Suppressor macrophage treated with lipopolysaccharide for 1 hour (primary cell): Measurements from ENCODE around the gene FBXO36.

Experiments
- DNase-seq, 3 donors: peaks; one replicate each; pipeline ENCODE4 v3.0.0-alpha.2; 2020 to 2022

The FBXO36 gene

GRCh38 chr2:229974266-229974665 lies 52.0 kb downstream of the FBXO36 start:
- no peak for DNase-seq

DNA sequence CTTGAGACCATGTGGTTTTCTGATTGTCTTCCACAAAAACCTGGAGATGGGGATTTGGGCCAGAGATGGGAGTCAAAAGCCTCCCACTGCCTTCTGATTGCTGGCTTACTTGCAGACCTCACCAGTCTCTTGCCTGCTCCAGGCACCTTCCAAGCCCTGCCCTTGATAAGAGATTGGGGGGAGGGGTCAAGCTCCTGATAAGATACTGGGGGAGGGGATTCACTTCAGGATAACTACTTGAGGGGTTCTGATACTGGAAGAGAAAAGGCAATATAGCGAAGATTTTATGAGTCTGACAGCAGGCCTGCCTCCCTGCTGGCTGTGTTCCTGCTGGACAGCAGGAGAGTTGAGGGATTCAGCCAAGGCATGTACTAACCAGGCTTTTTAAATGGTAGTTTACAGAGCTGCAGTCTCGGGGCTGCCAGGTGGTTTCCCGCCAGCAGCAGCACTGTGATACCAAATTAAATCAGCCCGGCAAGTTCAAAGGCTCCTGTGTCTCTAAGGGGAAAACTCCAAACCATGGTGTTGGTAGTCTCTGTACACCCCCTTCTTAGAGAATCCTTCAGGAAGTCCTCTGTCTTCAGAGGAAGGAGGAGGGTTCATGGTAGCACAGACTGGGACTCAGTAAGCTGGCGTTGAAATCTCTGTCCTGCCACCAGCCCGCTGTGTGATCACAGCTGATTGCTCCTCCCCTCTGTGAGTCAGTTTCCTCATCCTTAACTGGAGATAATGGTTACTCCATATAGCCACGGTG lies 58.3 kb downstream of the FBXO36 start:
- DNase-seq = peak in 2 of 3 donors; percentile 30 to 40

- DNase-seq = peak; percentile 27 to 43 (median 40)
Observed at GRCh38 chr2:229993236-229993635, 70.9 kb downstream of the FBXO36 start.

- no peak for DNase-seq
Observed at GRCh38 chr2:229996320-229996719, 74.0 kb downstream of the FBXO36 start.

DNA sequence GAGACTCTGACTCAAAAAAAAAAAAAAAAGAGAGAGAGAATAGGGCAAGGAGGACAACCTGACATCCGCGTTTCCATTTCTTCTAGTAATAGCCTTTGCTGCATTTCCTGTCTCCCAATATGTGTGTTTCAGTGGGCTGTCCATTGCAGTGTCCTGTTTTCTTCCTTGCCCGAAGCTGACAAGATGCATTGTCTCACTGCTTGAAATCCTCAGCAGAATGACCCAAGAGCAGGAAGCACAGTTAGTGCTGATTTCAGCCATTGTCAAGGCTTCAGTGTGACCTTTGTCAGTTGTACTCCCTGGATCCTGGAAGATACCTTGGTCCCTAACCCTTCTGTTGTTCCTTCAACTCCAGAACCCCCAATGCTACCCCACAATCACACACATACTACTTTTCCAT lies 75.3 kb downstream of the FBXO36 start:
- DNase-seq = no peak

- peak in 1 of 3 donors; percentile 9 for DNase-seq
Observed at GRCh38 chr2:230000118-230000841, 78.0 kb downstream of the FBXO36 start.

GRCh38 chr2:230007931-230008707 lies 85.8 kb downstream of the FBXO36 start:
- peak; percentile 86 to 89 (median 89) for DNase-seq

DNA sequence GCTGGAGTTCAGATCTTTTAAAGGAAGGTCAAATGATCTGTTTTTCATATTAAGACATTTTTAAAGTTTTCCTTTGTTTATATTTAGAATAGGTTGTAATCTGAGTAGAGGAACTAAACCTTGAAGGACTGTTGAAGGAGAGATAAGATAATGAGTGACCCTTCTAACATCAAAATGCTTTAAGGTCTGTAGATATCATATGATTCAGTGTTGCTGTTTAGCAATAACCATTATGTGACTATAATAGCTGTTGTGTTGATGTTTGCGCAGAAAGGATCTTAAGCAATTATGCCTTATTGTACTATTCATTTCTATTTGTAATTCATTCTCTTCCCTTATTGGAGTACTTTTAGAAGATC lies 86.4 kb downstream of the FBXO36 start:
- DNase-seq = peak in 2 of 3 donors; percentile 11 to 20

GRCh38 chr2:230010501-230010900 lies 88.2 kb downstream of the FBXO36 start:
- DNase-seq = no peak

GRCh38 chr2:230011617-230012016 lies 89.3 kb downstream of the FBXO36 start:
- no peak for DNase-seq

DNA sequence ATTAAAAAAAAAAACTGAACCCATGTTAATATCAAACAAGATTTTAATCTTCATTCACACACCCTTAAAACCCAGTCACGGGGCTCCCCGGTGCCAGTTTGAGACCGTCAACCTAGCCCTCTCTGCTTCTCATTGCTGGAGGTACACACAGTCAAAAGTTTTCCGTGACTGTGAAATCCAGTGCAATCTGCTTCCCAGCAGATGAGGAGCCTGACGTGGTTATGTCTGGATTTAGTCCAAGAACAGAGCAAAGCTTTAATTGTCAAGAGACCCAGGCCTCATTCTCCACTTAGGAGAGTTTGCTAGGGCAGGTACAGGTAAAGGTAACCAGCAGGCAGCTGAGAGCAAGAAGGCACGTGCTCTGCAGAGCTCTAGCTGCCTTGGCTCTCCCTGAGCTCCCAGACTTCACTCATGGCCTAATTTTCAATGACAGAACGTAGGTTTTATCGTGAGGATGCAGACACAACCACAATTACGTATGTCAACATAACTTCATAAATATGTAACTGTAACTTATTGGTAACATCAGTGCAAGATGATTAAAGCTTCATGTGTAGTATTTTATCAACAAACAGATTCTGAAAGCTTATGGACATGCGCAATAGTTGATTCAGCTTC lies 90.1 kb downstream of the FBXO36 start:
- no peak for DNase-seq

DNA sequence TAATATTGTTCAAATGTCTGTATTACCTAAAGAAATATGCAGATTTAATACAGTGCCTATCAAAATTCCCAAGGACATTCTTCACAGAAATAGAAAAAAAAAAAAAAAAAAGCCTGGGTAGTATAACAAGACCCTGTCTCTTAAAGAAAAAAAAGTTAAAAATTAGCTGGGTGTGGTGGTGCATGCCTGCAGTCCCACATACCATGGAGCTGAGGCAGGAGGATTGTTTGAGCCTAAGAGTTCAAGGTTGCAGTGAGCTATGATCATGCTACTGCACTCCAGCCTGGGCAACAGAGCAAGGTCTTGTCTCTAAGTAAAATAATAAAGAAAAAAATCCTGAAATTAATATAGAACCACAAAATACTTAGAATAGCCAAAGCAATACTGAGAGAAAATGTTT lies 94.5 kb downstream of the FBXO36 start:
- DNase-seq = no peak

DNA sequence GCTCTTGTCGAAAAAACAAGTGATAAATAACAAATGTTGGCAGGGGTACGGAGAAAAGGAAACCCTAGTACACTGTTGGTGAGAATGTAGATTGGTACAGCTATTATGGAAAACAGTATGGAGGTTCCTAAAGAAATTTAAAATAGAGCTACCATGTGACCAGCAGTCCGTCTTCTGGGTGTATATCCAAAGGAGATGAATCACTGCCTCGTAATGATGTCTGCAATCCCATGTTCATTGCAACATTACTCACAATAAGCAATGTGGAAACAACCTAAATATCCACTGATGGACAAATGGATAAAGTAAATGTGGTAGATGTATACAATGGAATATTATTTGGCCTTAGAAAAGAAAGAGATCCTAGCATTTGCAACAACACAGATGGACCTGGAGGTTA lies 95.8 kb downstream of the FBXO36 start:
- DNase-seq = peak; percentile 58 to 80 (median 79)

GRCh38 chr2:230019742-230020141 lies 97.4 kb downstream of the FBXO36 start:
- no peak for DNase-seq

GRCh38 chr2:230023313-230023712 lies 101.0 kb downstream of the FBXO36 start:
- no peak for DNase-seq

DNA sequence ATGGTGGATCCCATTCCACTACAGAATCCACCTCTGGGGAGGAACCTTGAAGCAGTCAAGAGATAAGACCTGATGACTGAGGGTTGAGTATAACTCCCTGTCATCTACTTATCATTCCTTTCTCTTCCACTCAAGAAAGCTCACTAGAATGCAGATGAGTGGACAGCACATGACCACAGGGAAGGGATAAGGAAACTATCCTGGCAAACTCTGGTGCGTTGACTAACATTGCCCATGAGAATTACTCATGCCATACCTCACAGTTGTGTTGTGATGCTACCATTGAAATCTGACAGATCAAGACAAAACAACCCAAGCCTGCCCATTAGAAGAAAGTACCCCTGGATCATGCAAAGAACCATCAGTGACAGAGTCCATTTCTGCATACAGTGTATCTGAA lies 119.9 kb downstream of the FBXO36 start:
- DNase-seq = peak; percentile 13 to 55 (median 18)

- DNase-seq = no peak
Observed at GRCh38 chr2:230043025-230043424, 120.7 kb downstream of the FBXO36 start.

GRCh38 chr2:230043461-230043860 lies 121.2 kb downstream of the FBXO36 start:
- no peak for DNase-seq

DNA sequence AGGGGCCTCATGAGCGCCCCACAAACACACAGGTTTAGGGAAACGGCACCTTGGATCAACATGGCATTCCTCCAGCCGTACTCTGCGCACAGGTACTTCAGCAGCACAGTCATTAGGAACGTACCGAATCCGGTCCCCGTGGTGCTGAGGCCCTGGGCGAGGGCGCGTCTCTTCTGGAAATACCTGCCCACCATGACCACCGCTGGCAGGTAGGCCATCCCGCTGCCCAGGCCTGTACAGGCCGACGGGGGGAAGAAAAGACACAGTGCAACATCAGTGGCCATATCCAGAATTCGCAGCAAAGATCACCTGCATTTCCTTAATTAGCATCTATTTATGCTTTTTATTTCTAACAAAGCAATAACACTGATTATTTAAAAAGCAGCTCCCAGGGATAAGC lies 124.2 kb downstream of the FBXO36 start:
- DNase-seq = no peak

GRCh38 chr2:230048010-230048671 lies 125.8 kb downstream of the FBXO36 start:
- DNase-seq = no peak

- DNase-seq = no peak
Observed at GRCh38 chr2:230050136-230050535, 127.8 kb downstream of the FBXO36 start.

DNA sequence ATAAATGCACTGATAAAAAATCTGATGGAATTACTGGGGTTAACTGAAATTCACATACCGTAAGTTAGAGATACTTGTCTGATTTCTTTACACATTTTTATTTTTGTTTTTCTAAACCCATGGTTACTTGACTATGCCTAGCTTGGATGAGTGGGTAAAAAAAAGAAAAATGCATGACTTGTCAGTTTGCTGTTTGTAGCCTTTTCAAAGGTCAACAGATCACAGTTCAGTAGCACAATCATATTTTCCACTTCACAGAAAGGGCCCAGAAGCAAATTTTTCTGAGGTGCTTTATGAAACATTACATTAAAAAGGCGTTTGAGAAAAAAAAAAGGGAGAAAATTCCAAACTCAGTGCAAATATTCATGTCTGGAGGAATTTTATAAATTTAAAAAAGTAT lies 130.0 kb downstream of the FBXO36 start:
- DNase-seq = no peak
